Activated CD8-positive, alpha-beta T cell treated with anti-CD3 and anti-CD28 coated beads, Interleukin-2, amount 10 ng/mL, durations not matched to agents 7 days and 5 days (primary cell): ENCODE results near the gene POU6F1. TPM values are rescaled to one million over a fixed set of nuclear protein-coding genes. Genes with fewer than 3 reads are reported as not detected.

Experiments used
- ATAC-seq: fragments of 150-1000 bp; cut with Tn5 transposase; one replicate; pipeline ENCODE4 v1.10.0; 2021; ENCODE audit warnings: moderate library complexity
- CTCF ChIA-PET: fragments of 350-600 bp; sonication (Branson Sonifier 250); formaldehyde crosslinking; loops from one replicate; lab custom pipeline; 2021; ENCODE audit warnings: antibody characterized with exemption; lab: Charles Lee
- POLR2A ChIA-PET: fragments of 350-600 bp; sonication (Branson Sonifier 250); formaldehyde crosslinking; loops from one replicate; lab custom pipeline; 2021; ENCODE audit warnings: antibody characterized with exemption; lab: Charles Lee
- DNase-seq: peaks from one replicate; pipeline ENCODE4 v3.0.0-alpha.2; 2020
- H3K27ac Mint-ChIP-seq: one replicate; pipeline ENCODE4 v1.8.0; 2021; ENCODE audit warnings: mild to moderate bottlenecking, mixed read lengths
- H3K27me3 Mint-ChIP-seq: one replicate; pipeline ENCODE4 v1.8.0; 2021; ENCODE audit warnings: low read depth, mixed read lengths
- H3K36me3 Mint-ChIP-seq: one replicate; pipeline ENCODE4 v1.8.0; 2021; ENCODE audit warnings: low read depth, mixed read lengths
- H3K4me1 Mint-ChIP-seq: one replicate; pipeline ENCODE4 v1.8.0; 2021; ENCODE audit warnings: low read depth, mixed read lengths
- H3K4me3 Mint-ChIP-seq: one replicate; pipeline ENCODE4 v1.8.0; 2021; ENCODE audit warnings: mild to moderate bottlenecking, mixed read lengths
- H3K9me3 Mint-ChIP-seq: one replicate; pipeline ENCODE4 v1.8.0; 2022; ENCODE audit warnings: mixed read lengths; ENCODE audit not compliant: insufficient read depth
- total RNA-seq, 2 experiments: library from RNA; stranded (reverse); gene quantifications; one replicate each; pipeline ENCODE4 v1.2.3, GENCODE V29; 2021

Gene POU6F1
- total RNA-seq, 2 experiments from 2014 or later: 1.3 to 2.2 TPM

- peak overlapping the region; percentile 82 for H3K27ac Mint-ChIP-seq
- H3K9me3 Mint-ChIP-seq: no peaks in the 10 kb centered on the region
- ChIA-PET CTCF (interaction anchor here (0.8 to 1.4 kb wide), 5 partner anchors 28 to 197 kb away, joined by 3 to 4 read pairs (median 3); partner anchors contain the start of gene POU6F1), POLR2A (interaction anchor here (0.9 to 1.4 kb wide), 3 partner anchors 14 to 170 kb away, joined by 3 to 5 read pairs (median 5); no protein-coding TSS in a partner anchor)
- H3K27me3 Mint-ChIP-seq: no peaks in the 10 kb centered on the region
- H3K4me1 Mint-ChIP-seq: peaks cover 57% of the 10 kb centered on the region
- no peak for DNase-seq
- peaks cover 53% of the 10 kb centered on the region for H3K36me3 Mint-ChIP-seq
- ATAC-seq: no peak
- H3K4me3 Mint-ChIP-seq: no peak overlapping the region
Observed at GRCh38 chr12:51245476-51246253, 27.8 kb upstream of the POU6F1 start.

- ChIA-PET CTCF (interaction anchor here (1.1 to 2.2 kb wide), 3 partner anchors 9 to 97 kb away, joined by 4 to 15 read pairs (median 6); partner anchors contain the start of gene POU6F1), POLR2A (interaction anchor here (0.6 to 2.0 kb wide), 7 partner anchors 15 to 419 kb away, joined by 3 to 10 read pairs (median 3); partner anchors contain the start of genes CSRNP2 and POU6F1)
- Mint-ChIP-seq H3K9me3 (no peaks in the 10 kb centered on the region), H3K4me3 (no peak overlapping the region), H3K27me3 (no peaks in the 10 kb centered on the region), H3K4me1 (peaks cover 68% of the 10 kb centered on the region), H3K36me3 (peaks cover 65% of the 10 kb centered on the region), H3K27ac (peak overlapping the region; percentile 77)
- DNase-seq: no peak
- no peak for ATAC-seq
Observed at GRCh38 chr12:51244269-51244668, 26.4 kb upstream of the POU6F1 start.

GRCh38 chr12:51242876-51243275, 25.0 kb upstream of the POU6F1 start:
- H3K36me3 Mint-ChIP-seq: peaks cover 69% of the 10 kb centered on the region

GRCh38 chr12:51242120-51242519, 24.3 kb upstream of the POU6F1 start:
- Mint-ChIP-seq H3K4me1 (peaks cover 63% of the 10 kb centered on the region), H3K4me3 (no peak overlapping the region), H3K27me3 (no peaks in the 10 kb centered on the region), H3K27ac (peak overlapping the region; percentile 71), H3K36me3 (peaks cover 65% of the 10 kb centered on the region), H3K9me3 (no peaks in the 10 kb centered on the region)
- ChIA-PET POLR2A (interaction anchor here (0.6 to 1.2 kb wide), 2 partner anchors 11 to 21 kb away, joined by 3 to 4 read pairs; no protein-coding TSS in a partner anchor), CTCF (interaction anchor here (0.8 to 1.0 kb wide), 3 partner anchors 10 to 29 kb away, joined by 3 to 8 read pairs (median 3); partner anchors contain the start of gene SMAGP)
- ATAC-seq (no peak), DNase-seq (no peak)

More at GRCh38 chr12:51242876-51243275, 25.0 kb upstream of the POU6F1 start:
- CTCF ChIA-PET: interaction anchor here (1.6 to 2.2 kb wide), 2 partner anchors 10 to 25 kb away, joined by 6 to 15 read pairs; partner anchors contain the start of gene POU6F1
- Mint-ChIP-seq H3K9me3 (no peaks in the 10 kb centered on the region), H3K4me1 (peaks cover 69% of the 10 kb centered on the region), H3K27ac (no peak overlapping the region), H3K27me3 (no peaks in the 10 kb centered on the region), H3K4me3 (no peak overlapping the region)
- DNase-seq: no peak
- no peak for ATAC-seq
- POLR2A ChIA-PET: interaction anchor here (0.7 to 2.0 kb wide), 5 partner anchors 10 to 478 kb away, joined by 3 to 10 read pairs (median 3); partner anchors contain the start of genes CSRNP2 and POU6F1

- ATAC-seq (no peak), DNase-seq (no peak)
- H3K27me3 Mint-ChIP-seq: no peaks in the 10 kb centered on the region
- no peaks in the 10 kb centered on the region for H3K9me3 Mint-ChIP-seq
- CTCF ChIA-PET: interaction anchor here (1.1 to 3.4 kb wide), 3 partner anchors 12 to 100 kb away, joined by 5 to 28 read pairs (median 9); no protein-coding TSS in a partner anchor
- peaks cover 56% of the 10 kb centered on the region for H3K36me3 Mint-ChIP-seq
- peaks cover 54% of the 10 kb centered on the region for H3K4me1 Mint-ChIP-seq
- H3K4me3 Mint-ChIP-seq: peak overlapping the region; percentile 96
- peak overlapping the region; percentile 100 for H3K27ac Mint-ChIP-seq
- POLR2A ChIA-PET: interaction anchor here (0.8 to 3.4 kb wide), 6 partner anchors 7 to 194 kb away, joined by 3 to 29 read pairs (median 4); partner anchors contain the start of gene CSRNP2
Observed at GRCh38 chr12:51240971-51241370, 23.1 kb upstream of the POU6F1 start.

- POLR2A ChIA-PET: interaction anchor here (0.6 to 3.4 kb wide), 32 partner anchors 9 to 1000 kb away, joined by 3 to 31 read pairs (median 3); partner anchors contain the start of genes ATF1, CSRNP2, LETMD1 and POU6F1
- peak; percentile 97 for DNase-seq
- H3K27me3 Mint-ChIP-seq: peaks cover 2% of the 10 kb centered on the region
- peak; percentile 96 for ATAC-seq
- H3K4me3 Mint-ChIP-seq: peak within 1 kb of the TSS; percentile 96
- peaks cover 41% of the 10 kb centered on the region for H3K36me3 Mint-ChIP-seq
- H3K27ac Mint-ChIP-seq: peak within 1 kb of the TSS; percentile 100
- H3K4me1 Mint-ChIP-seq: peaks cover 38% of the 10 kb centered on the region
- no peaks in the 10 kb centered on the region for H3K9me3 Mint-ChIP-seq
- CTCF ChIA-PET: interaction anchor here (0.7 to 3.4 kb wide), 8 partner anchors 8 to 1056 kb away, joined by 3 to 28 read pairs (median 4); partner anchors contain the start of genes CSRNP2 and POU6F1
Observed at GRCh38 chr12:51238510-51239334, 20.9 kb upstream of the POU6F1 start, which contains the start of gene DAZAP2. DAZAP2 (plus strand) TSS chr12:51238826; CDS start chr12:51238908, 82 bp downstream.

GRCh38 chr12:51238037-51238509, 20.2 kb upstream of the POU6F1 start:
- CTCF ChIA-PET: interaction anchor here (1.0 to 3.4 kb wide), 7 partner anchors 11 to 1056 kb away, joined by 3 to 28 read pairs (median 4); partner anchors contain the start of genes CSRNP2 and POU6F1
- no peak for DNase-seq
- peaks cover 39% of the 10 kb centered on the region for H3K36me3 Mint-ChIP-seq
- peak overlapping the region; percentile 96 for H3K4me3 Mint-ChIP-seq
- no peaks in the 10 kb centered on the region for H3K9me3 Mint-ChIP-seq
- H3K4me1 Mint-ChIP-seq: peaks cover 37% of the 10 kb centered on the region
- POLR2A ChIA-PET: interaction anchor here (0.6 to 3.4 kb wide), 25 partner anchors 8 to 474 kb away, joined by 3 to 31 read pairs (median 4); partner anchors contain the start of genes ATF1, CSRNP2, LETMD1 and POU6F1
- H3K27ac Mint-ChIP-seq: peak overlapping the region; percentile 100
- ATAC-seq: peak; percentile 11
- H3K27me3 Mint-ChIP-seq: peaks cover 2% of the 10 kb centered on the region

GRCh38 chr12:51234530-51234929, 16.7 kb upstream of the POU6F1 start:
- Mint-ChIP-seq H3K9me3 (no peaks in the 10 kb centered on the region), H3K27ac (no peak overlapping the region), H3K36me3 (peaks cover 8% of the 10 kb centered on the region), H3K27me3 (peaks cover 5% of the 10 kb centered on the region), H3K4me3 (no peak overlapping the region), H3K4me1 (peaks cover 17% of the 10 kb centered on the region)
- ATAC-seq (no peak), DNase-seq (no peak)
- POLR2A ChIA-PET: interaction anchor here (1.0 kb wide), 1 partner anchor 89 kb away, joined by 3 read pairs; the partner anchor contains the start of gene BIN2
- CTCF ChIA-PET: interaction anchor here (1.4 kb wide), 1 partner anchor 16 kb away, joined by 5 read pairs; the partner anchor contains the start of gene POU6F1

- Mint-ChIP-seq H3K4me1 (peaks cover 9% of the 10 kb centered on the region), H3K4me3 (no peak overlapping the region), H3K27ac (no peak overlapping the region), H3K27me3 (peaks cover 5% of the 10 kb centered on the region), H3K9me3 (no peaks in the 10 kb centered on the region), H3K36me3 (peaks cover 2% of the 10 kb centered on the region)
- ChIA-PET POLR2A (no interaction called here), CTCF (interaction anchor here (1.2 kb wide), 1 partner anchor 14 kb away, joined by 3 read pairs; no protein-coding TSS in a partner anchor)
- ATAC-seq (no peak), DNase-seq (no peak)
Observed at GRCh38 chr12:51232642-51233041, 14.8 kb upstream of the POU6F1 start.

GRCh38 chr12:51229116-51229809, 11.4 kb upstream of the POU6F1 start:
- CTCF ChIA-PET: interaction anchor here (0.8 kb wide), 1 partner anchor 11 kb away, joined by 3 read pairs; no protein-coding TSS in a partner anchor

More at GRCh38 chr12:51229116-51229809, 11.4 kb upstream of the POU6F1 start:
- Mint-ChIP-seq H3K4me3 (no peak overlapping the region), H3K27ac (no peak overlapping the region), H3K9me3 (no peaks in the 10 kb centered on the region), H3K36me3 (peaks cover 2% of the 10 kb centered on the region), H3K4me1 (peaks cover 6% of the 10 kb centered on the region), H3K27me3 (peaks cover 3% of the 10 kb centered on the region)
- POLR2A ChIA-PET: interaction anchor here (1.6 to 2.6 kb wide), 2 partner anchors 10 to 11 kb away, joined by 7 to 20 read pairs; partner anchors contain the start of genes DAZAP2 and POU6F1
- DNase-seq (no peak), ATAC-seq (no peak)
